Effector CD4-positive, alpha-beta T cell (primary cell): Measurements from ENCODE around the gene OIP5.
"Not testable (repeated sequence)": the region's sequence is repeated elsewhere in the genome, so short reads cannot be mapped to it uniquely, and the experiment has no call there.

Experiments used
- DNase-seq: peaks from one replicate; pipeline ENCODE4 v3.0.0-alpha.2; 2020

Gene OIP5

DNA sequence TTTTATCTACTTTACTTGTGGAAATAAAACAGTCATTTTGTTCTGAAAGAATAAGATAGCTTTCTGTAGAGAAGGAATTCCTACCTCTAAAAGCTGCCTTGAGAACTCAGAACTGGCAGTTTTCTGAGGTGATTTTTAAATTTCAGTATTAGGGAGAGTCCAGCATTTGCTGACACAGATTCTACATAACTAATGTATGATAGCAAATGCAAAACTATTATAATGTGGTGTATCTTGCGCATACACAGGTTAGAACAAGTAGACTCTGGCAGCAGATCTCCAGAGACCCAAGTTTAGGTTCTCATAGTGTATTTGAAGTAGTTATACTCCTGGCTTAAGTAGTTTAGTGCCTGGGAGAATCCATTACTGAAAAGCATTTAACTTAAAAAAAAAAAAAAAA lies 30.8 kb downstream of the OIP5 start:
- no peak for DNase-seq

DNA sequence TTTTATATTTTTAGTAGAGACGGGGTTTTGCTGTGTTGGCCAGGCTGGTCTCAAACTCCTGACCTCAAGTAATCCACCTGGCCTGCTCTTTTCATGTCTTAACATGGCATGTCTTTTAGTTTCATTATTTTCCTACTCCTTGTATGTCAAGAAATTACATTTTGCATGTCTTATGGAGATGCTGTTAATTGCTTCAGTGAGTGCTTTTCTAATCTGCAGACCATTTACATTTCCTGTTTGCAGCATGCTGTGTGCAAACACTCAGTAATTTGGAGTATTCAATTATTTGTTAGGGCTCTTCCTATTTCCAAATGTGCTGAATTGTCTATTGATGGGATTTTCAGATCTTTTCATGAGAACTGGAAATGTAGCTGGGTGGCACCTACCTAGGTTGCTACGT lies 31.3 kb downstream of the OIP5 start:
- DNase-seq: not testable (repeated sequence)

DNA sequence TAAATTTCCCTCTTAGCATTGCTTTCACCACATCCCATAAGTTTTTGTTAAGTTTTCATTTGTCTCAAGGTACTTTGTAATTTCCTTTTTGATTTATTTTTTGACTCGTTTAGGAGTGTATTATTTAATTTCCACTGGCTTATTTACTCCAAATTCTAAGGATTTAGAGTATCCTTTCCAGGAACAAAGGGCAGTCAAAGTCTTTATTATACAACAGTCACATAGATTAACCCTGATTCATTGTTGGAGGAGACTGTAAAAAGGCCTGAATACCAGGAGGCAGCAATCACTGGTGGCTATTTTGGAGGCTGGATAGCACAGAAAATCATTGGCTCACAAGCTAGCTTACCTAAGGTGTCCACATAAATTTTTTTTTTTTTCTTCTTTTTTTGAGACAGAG lies 39.9 kb downstream of the OIP5 start:
- DNase-seq: no peak

DNA sequence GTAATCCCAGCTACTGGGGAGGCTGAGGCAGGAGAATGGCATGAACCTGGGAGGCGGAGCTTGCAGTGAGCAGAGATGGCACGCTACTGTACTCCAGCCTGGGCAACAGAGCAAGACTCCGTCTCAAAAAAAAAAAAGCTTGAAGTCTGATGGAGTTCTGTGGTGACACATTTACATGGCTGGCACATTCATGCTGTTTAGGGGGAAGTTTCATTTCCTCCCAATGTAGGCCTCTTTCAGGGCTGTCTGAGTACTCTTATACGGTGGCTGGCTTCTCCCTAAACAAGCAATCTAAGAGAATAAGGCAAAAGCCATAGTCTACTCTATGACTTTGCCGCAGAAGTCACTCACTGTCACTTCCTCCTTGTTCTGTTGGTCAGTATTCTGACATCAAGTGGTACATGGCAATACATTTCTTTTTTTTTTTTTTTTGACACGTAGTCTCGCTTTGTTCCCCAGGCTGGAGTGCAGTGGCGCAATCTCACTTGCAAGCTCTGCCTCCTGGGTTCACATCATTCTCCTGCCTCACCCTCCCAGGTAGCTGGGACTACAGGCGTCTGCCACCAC lies 41.2 kb downstream of the OIP5 start:
- DNase-seq: no peak

DNA sequence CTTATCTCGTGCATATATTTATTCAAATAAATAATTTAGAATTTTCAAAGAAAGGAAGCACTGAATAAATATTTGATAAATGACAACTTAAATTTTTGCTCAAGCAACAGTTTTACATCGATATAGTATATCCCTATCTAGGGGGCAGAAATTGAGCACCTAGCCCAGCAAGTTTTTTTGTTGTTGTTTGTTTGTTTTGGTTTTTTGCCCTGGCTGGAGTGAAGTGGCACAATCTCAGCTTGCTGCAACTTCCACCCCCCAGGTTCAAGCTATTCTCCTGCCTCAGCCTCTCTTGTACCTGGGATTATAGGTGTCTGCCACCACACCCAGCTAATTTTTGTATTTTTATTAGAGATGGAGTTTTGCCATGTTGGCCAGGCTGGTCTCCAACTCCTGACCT lies 42.4 kb downstream of the OIP5 start:
- DNase-seq: no peak

DNA sequence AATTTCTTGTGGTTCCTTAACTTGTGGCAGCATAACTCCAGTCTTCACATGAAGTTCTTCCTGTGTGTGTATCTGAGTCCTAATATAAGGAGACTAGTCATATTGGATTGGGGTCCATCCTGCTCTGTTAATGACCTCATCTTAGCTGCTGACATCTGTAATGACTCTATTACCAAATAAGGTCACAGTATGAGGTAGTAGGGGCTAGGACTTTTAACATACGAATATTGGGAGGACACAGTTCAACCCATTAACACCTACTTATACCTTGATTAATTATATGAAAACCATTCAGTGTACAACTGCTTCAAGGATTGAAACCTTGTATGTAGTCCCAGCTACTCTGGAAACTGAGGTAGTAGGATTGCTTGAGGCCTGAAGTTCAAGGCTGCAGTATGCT lies 43.9 kb downstream of the OIP5 start:
- DNase-seq: no peak

DNA sequence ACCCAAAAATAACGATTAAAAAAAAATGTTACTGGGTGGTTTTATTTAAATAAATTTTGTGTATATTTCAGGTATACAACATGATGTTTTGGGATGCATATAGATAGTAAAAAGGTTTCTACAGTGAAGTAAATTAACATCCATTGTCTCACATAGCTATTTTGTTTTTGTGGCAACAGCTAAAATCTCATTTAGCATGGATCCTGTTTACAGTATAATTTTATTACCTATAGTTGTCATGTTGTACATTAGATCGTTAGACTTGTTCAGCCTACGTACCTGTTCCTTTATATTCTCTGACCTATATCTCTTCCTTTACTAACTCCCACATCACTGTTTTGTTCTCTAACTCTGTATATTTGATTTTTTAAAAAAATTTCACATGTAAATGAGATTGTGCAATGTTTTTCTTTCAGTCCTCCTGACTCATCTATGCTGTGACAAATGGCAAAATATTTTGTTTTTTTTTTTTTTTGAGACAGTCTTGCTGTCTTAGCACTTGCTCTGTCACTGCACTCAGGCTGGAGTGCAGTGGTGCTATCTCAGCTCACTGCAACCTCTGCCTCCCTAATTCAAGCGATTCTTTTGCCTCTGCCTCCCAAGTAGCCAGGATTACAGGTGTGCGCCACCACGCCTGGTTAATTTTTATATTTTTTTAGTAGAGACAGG lies 45.6 kb downstream of the OIP5 start:
- no peak for DNase-seq

DNA sequence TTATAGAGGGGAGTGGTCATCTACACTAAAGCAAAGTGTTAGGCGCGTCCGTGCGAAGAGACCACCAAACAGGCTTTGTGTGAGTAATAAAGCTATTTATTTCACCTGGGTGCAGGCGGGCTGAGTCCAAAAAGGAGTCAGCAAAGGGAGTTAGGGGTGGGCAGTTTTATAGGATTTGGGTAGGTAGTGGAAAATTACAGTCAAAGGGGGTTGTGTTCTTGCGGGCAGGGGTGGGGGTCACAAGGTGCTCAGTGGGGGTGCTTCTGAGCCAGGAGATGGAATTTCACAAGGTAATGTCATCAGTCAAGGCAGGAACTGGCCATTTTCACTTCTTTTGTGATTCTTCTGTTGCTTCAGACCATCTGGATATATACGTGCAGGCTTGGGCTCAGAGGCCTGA lies 47.1 kb downstream of the OIP5 start:
- no peak for DNase-seq

DNA sequence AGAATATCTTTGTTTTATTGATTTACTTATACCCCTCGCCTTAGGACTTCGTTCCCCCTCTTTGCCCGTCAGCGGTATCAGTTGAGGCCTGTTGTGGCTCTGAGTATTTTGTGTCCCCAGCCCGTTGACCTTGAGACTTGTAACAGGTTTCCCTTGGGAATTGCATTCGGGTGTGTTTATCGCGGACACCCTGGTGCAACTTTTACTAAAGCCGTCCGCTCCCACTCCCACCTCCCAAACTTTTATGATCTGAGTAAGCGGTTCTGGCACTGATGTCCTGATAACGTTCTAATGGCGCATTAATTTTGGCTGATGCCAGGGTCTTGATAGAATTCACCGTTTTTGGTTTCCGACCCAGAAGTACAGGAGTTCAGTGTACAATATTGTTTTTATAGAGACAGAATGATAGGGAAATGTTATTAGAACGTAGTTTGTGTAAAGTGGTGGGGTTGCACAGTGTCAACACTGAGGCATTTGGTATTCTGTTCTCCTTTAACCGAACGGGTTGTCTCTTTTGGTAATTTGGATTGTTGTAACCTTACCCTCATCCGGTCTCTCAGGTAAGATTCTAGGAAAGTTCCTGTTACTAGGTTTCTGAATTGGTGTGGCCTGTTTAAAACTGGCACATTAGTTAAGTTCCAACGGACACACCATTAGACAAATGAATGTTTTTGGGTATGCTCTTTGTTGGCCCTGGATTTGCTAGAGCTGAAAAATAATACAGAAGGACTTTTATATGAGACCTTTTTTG lies 47.8 kb downstream of the OIP5 start:
- DNase-seq: no peak

DNA sequence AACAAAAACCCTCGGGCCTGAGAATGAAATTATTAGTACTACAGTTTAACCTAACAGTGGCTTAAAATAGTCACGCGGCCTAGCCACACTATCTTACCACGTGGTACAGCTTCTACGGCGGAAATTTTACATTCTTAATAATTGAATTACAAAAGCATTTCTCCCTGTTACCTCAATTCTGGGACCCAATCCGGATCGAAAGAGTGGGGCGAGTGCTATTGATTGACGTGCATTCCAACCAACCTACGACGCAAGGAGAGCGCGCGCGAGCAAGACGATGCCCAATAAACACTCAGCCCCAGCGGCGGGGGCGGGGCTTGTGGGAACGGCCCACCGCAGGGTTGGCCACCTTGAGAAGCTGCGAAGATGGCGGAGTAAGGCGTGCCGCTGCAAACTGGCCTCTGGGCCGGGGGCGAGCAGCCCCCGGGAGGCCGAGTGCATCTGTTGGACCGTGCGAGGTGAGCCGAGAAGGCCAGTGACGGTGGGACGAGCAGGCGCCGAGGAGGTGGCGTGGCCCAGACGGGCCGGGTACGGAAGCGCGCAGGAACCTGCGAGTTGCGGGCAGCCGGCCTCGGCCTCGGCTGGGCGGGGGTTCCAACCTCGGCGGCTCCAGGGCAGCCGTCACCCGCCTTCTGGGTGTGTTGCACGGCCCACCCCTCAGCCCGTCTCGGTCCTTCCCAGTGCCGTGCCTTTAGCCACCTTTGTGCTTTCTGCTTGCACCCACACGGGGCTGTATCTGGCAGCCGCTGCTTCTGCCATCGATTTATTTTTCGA lies 48.6 kb downstream of the OIP5 start:
- DNase-seq: peak; percentile 98

DNA sequence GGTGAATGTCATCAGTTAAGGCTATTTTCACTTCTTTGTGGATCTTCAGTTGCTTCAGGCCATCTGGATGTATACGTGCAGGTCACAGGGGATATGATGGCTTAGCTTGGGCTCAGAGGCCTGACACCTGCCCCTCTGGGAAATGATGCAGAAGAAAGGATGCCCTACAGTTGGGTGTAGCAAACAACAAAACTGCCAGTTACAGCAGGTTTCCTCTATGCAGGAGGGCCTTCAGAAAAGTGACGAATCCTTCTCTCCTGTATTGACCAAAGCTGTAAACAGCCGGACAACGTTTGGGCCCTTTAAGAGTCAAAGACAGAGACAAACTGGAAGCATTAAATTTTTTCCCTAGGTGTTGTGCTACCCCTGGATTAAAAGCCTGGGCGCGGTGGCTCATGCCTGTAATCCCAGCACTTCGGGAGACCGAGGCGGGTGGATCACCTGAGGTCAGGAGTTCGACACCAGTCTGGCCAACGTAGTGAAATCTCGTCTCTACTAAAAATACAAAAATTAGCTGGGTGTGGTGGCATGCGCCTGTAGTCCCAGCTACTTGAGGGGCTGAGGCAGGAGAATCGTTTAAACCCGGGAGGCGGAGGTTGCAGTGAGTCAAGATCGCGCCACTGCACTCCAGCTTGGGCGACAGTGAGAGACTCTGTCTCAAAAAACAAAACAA lies 49.3 kb downstream of the OIP5 start:
- not testable (repeated sequence) for DNase-seq

DNA sequence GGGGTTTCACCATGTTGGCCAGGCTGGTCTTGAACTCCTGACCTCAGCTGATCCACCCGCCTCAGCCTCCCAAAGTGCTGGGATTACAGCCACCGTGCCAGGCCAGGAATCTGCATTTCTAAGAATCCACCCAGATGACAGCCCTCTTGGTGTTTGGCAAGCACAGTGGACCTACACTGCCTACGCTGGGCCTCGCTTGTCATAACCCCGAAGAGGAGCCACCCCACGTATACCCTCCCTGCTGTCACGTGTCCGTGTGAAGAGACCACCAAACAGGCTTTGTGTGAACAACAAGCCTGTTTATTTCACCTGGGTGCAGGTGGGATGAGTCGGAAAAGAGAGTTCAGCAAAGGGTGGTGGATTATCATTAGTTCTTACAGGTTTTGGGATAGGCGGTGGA lies 50.0 kb downstream of the OIP5 start:
- not testable (repeated sequence) for DNase-seq

DNA sequence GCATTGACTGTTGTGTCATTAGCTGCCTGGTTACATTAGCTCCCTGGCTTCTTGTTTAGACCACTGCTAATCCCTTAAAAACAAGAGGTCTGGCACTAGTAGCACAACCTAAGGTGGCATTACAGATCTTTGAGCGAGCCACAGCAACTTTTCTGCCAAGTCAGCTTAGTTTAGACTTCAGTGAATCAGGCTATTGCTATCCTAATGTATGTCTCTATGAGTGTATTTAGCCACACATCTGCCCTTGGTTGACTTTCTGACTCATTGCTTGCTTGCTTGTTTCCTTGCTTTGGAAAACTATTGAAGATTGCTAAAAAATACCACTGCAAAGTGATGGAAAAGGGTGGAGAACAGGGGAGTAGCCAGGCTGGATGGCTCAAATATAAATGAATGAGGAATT lies 51.2 kb downstream of the OIP5 start:
- DNase-seq: no peak

DNA sequence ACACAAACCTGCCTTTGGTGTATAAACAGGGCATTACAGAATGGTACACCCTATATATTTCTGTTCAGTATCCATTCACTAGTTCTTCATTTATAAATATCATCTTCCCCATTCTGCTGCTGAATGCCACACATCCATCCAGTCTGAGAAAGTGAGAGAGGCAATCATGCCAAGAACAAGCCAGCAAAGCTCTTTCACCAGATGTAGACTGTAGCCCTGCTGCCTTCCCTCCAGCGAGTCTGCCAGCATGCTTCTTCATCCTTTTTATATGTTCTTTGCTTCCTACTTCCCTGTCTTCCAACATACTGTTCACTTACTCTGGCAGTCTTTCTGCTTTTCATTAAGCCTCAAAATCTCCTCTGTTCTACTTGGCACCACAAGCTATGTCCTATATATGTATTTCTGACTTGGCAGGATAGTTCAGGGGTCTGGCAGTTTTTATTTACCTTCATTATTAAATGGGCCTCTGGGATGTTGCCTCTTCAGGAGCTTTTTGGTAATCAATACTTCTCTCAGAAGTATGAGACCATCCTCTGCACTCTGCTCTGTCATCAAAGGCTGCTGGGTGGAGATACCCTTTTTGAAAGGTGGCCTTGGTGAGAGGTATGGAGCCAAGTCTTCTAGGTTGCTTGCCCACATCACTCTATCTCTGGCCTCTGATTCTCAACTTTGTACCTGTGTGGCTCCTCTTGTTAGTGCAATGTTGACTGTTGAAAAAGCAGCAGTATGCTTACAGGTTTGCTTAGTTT lies 52.7 kb downstream of the OIP5 start:
- DNase-seq: no peak

DNA sequence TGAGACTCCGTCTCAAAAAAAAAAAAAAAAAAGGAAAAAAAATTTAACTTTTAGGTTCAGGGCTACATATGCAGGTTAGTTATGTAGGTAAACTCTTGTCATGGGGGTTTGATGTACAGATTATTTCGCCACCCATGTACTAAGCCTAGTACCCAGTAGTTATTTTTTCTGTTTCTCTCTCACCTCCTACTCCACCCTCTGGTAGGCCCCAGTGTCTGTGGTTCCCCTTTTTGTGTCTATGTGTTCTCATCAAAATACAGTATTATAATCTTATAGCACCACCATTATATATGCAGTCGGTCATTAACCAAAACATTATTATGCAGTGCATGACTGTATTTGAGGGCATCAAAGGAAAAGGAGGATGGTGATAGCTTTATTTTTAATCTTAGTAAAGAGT lies 54.1 kb downstream of the OIP5 start:
- no peak for DNase-seq

DNA sequence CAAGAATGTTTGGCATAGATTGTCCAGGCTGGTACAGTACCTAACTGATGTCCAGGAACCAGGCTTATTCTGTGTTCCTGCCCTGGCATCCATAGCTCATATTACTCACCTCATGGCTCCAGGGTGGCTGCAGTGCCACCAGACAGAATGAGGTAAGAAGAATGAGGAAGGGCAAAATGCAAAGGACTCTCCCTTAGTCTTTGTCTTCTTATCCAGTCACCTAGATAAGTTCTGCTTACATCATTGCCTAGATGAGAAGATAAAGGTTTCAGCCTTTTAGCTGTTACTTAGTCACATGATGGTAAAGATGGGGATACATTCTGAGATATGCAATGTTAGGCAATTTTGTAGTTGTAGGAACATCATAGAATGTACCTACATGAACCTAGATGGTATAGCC lies 55.6 kb downstream of the OIP5 start:
- no peak for DNase-seq

DNA sequence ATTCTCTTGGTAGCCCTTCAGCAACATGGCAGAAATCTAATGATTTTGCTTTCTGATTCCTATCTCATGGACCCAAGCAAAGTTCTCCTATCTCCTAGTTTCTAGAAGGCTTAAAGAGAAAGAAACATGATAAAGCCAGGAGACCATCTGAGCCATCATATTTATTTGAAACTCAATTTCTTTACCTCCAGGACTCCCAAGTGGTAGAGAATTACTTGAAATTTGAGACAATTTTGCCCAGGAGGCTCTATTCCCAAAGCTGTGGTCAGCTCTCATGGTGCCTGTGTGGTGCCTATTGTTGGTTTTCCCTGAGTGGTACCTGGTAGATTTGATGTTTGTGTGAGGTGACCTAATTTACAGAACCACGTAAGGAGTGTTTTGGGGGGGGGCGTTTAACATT lies 62.5 kb downstream of the OIP5 start:
- DNase-seq: no peak

DNA sequence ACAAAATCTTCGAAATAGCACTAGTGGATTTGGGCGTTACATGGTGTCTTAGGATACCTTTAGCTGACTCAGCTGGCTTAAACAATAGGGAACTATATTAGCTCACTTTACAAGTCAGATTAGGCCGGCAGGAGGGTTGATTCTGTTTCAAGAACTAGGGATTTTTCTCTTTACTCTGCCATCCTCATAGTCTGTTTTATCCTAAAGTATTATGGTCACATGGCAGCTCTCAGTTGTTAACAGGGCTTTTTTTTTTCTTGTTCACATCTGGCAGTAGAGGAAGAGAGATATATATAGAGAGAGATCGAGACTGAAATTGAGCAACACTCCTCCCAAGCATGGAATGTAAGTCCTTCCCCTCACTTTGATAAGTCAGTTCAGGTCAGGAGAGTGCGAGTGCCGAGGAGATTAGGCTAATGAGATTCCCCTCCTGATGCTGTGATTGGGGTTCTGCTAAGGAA lies 68.5 kb downstream of the OIP5 start:
- DNase-seq: no peak

DNA sequence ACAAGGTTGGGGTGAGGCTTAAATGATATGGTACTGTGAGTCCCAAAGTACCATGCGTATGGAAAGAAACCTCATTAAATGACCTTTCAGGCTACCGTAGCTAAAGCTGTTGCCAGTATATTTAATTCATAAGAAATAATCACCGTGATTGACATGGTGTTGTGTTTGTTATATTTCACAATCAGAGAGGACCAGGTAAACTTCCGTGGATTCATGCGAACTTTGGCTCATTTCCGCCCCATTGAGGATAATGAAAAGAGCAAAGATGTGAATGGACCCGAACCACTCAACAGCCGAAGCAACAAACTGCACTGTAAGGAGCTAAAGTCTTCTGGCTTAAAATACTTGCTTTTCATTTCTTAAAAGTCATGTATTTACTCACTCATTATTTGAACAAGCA lies 69.8 kb downstream of the OIP5 start:
- DNase-seq: no peak

DNA sequence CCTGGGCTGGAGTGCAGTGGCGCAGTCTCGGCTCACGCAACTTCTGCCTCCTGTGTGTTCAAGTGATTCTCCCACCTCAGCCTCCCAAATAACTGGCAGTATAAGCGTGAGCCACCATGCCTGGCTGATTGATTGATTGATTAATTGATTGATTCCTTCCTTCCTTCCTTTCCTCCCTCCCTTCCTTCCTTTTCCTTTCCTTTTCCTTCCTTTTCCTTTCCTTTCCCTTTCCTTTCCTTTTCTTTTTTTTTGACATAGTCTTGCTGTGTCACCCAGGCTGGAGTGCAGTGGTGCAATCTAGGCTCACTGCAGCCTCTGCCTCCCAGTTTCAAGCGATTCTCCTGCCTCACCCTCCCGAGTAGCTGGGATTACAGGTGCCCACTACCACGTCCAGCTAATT lies 71.5 kb downstream of the OIP5 start:
- not testable (repeated sequence) for DNase-seq

DNA sequence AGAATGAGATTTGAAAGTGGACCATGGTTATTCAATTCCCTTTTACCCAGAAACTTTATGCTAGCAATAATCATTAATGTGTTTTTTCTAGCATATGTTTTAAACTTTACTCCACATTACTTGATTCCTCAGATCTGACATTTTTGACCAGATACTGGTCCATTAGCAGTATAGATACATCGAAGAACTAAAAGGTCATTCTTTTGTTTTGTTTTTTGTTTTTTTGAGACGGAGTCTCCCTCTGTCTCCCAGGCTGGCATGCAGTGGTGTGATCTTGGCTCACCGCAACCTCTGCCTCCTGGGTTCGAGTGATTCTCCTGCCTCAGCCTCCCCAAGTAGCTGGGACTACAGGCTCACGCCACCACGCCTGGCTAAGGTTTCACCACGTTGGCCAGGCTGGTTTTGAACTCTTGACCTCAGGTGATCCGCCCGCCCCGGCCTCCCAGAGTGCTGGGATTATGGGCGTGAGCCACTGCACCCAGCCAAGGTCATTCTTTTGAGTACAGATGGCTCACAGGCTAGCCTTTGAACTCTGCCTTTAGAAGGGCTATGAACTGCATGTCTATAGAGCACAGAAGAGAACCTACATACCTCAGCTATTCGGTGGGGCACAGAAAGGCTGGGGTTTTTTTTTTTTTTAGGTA lies 72.7 kb downstream of the OIP5 start:
- no peak for DNase-seq
